ENCODE results near the gene BCL2.

BCL2 gene

DNA sequence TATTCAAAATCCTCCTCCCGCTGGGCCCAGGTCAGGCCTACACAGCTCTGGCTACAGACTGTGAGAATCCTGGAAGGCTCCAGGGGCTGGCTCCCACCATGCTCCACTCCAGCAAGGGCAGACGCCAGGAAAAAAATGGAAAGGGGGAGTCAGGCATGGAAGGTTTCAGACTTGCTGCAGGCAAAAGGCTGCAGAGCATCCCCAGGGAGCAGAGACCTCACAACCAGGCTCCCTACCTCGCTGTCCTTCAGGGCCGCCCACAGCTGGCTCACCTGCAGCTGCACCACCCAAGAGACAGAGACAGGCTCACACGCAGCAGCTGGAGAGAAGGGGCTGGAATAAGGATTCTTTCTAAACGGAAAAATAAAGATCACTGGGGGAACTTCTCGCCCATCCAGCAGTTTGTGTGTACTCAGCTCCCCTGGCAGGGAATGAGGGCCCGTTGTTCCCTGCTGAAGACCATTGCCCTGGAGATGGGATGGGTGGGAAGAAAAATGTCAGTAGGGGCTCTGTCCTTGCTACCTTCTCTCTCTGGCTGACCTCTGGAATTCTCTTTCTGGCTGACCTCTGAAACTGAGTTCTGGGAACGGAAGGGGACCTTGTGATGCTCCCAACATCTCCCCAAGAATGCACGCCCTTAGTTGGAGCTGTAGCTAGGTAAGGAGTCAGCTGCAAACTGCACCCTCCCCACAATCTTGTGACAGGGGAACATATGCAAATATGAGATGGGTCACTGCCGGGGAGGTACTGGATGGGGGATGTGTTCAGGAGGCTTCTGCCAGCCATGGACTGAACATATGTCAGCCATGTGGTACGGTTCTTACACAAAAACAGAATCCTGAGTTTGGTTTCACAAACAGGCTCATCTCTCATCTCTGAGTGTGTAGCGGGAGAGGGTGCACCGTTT lies 34.5 kb downstream of the BCL2 start:
- no peak for DNase-seq

DNA sequence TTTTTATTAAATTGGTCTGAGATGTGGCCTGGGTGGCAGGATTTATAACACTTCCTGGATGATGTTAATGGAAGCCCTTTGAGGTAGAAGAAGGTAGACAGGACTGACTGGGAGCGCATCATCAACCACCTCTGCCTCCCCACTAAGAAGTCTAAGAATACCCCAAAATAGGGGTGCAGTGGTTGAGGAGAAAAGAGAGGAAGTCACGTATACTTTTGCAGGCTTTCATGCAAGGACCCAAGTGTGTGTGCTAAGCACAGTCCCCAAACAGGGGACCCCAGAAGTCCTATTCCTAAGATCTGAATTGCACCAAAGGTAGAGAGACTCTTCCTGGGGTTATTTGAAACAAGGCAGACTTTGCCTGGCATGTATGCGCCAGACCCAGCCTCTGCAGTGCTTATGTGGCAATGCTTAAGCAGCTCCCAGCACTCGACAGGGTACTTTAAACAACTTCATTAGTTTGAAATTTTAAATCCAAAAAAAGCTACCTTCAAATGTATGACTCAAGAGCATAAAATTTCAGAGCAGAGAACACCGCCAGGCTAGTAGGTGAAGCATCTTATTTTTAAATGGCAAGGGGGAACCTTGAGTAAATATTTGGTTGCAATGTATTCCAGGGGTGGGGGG lies 35.3 kb downstream of the BCL2 start:
- DNase-seq: no peak

DNA sequence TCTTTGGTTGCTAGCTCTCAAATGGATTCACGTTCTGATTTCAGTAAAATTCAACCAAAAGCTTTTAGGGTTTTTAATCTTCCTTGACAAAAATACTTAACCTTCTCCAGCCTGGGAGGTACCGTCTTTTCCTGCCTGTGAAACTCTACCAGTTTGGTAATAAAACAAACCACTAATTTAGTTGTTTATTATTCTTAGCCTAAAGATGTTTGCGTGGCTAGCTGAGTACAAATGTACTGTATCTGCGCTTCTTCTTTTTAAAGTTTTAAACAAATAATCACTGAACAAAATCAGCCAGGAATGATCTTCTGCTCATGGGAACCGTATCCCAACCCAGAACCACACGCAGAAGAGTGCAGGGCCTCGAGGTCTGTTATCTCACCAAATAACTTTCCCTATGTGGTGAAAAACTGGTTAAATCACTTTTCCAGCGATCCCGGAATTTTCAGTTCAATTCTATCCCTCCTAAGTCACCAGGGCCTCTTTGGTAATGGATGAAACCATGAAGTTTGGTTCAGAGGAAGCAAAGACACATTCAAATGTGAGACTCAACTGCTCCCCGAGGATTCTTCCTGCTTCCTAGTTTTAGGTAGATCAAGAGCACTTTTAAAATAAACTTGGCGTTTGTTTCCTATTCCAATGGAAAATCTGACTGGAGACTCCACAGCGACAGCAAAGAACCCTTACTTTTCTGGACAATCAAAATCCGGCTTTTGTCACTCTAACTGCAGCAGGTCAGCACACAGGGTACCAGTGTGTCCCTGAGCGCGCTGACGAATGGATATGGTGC lies 36.1 kb downstream of the BCL2 start:
- no peak for DNase-seq

DNA sequence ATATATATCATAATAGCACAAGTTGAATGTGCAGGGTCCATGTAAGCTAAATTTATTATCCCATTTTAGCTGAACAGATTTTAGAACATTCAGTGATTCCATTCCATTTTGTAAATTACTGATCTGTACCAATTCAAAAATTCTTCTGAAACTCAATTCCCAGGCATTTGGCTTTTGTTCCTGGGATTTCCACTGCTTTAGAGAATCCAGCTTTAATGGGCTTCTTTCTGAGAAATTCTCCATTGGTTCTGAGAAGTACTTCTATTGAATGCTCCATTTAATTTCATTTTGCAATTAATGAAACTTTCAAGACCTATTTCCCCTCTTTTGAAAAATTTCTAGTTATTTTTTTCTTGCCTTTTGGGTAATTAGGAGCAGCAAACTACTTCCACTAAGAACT lies 36.8 kb downstream of the BCL2 start:
- no peak for DNase-seq

DNA sequence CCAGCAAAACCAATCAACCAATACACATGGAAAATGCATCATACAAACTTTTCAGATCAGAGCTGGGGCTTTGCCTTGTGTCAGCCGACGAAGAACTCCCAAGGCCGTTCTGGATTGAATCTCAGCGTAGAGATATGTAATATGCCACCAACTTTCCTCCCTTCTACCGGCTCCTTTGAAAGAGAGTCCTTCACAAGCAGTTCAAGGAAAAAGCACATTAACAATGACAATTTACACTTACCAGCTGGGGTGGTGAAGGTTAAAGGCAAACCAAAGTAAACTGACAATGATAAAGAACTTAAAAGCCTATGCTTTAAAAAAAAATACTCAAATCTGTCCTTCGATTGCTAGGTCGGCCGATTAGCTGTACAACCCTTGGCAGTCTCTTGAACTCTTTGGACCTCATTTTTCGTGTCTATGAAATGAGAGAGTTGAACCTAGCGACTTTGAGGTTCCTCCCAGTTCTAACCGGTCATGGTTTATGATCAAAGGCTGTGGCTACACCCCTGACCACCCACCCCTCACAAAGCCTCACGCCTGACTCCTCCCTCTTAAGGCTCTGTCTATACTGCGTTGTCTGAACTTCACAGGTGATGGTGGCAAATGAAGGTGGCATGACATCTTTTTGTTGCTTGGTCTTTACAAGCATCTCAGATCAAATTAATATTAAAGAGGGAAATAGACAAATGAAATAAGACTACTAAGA lies 46.2 kb downstream of the BCL2 start:
- DNase-seq: no peak

DNA sequence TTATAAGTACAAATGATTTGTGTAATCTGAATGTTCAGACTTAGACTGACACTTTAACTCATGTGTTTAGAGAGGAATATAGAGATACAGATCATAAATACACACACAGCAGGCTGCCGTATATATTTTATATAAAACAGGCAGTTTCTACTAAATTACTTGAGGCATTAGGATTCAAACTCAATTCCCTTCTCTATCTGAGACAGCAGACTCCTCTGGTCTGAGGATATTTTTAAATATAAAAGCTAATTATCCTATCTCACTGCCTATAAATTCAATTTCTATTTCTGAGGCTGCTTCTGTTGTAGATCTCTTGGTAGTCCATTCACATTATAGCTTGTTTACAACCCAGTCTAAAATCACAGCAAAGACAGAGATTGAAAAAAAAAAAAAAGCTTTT lies 46.9 kb downstream of the BCL2 start:
- no peak for DNase-seq

DNA sequence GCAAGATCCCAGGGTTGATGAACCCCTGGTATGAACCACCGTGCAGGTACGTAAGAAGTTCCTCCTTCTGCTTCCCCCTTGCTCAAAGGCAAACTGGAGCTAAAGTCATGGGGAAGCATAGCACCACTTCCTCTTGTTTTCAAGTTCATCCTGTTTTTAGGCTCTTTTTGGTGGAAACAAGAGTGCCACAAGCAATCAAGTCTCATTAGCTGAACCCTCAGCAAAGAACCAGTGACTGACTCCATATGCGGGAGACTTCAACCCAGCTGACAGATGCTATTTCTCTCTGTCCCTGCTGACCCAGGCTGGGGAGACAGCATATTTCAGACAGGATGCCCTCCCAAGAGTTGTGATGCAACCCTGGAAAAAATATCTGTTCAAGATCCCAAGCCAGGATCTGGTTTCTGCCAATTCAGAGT lies 47.7 kb downstream of the BCL2 start:
- peak; percentile 64 for DNase-seq

DNA sequence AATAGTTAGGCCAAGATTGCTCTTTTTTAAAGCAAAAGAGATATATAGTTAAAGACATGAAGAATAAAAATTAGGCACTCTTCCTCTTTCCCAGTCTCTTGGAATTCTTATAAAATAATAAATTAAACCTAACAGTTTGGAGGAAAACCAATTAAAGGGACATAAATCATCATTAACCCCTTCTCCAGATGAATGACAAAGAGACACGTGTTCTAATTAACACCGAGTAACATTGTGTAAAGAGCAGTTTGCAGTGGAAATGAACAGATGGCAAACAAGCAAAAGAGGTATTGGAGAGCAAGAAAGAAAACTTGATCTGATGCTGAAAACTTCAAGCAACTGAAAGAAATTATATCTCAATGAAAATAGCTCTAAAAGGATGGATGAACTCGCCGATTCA lies 48.4 kb downstream of the BCL2 start:
- DNase-seq: no peak

DNA sequence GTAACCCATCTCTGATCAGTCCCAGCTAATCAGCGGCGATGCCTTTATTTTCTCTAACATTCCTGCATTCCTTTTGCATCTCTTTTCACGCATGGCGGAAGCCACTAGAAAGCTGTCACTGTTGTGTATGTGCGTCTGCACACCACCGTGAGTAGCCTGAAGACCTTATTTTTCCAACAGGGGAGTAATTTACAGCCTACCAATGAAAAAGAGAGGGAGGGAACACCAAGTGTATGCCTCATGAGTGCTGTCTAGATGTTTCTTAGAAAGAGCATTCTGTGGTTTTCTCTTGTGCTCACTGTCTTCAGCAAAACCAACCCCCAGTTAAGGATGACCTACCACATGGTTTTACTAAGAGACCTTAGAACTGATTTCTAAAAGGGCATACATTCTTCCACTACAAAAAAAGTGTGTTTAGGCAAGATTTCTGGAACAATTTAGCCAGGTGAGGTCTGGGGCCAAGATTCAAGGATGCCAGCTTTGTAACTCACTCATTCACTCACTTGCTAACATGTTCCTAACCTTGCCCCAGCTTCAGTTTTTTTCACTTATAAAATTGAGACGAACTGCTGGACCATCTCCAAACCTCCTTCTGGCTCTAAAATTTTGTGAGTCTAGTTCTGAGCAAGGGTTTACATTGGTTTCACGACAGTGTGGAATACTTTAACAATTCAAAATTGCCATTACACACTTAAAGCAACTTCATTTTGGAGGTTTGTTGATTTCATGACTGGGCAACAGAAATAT lies 51.4 kb downstream of the BCL2 start:
- no peak for DNase-seq

DNA sequence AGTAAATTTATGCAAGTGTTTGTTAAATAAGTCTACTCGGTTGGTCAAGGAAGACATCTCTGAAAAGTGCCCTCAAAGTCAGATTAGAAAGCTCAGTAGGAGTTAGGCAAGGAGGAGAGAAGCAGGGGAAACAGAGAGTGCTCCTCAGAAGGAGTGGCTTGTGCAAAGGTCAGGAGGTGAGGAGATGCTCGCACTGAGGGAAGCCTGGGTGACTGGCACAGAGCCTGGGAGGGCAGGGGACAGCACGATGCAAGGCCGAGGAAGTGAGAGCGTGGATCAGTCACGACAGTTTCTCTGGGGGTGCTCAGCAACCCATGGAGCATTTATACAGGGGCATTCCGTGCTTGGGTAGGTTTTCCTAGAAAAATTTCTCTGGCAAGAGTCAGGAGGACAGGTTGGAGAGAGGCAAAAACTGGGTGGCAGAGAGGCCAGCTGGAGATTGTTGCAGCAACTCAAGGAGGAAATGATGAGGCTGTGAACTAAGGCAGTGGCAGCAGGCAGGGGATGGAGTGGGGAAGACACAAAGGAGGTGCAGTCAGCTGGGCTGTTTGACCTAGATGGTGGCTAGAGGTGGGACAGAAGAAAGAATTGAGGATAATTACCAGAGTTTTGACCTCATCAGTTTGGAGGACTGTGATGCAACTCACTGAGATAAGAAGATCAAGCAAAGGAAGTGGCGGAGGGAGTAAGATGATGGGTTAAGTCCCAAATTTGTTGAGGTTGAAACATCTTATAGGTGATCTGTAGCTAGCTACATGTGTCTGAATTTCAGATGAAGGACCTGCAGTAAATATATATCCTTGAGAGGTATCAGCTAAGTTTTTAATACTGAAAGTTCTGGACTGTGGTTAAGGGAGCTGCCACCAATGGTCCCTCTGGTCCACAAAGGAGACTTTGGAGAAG lies 52.4 kb downstream of the BCL2 start:
- DNase-seq: peak; percentile 30

DNA sequence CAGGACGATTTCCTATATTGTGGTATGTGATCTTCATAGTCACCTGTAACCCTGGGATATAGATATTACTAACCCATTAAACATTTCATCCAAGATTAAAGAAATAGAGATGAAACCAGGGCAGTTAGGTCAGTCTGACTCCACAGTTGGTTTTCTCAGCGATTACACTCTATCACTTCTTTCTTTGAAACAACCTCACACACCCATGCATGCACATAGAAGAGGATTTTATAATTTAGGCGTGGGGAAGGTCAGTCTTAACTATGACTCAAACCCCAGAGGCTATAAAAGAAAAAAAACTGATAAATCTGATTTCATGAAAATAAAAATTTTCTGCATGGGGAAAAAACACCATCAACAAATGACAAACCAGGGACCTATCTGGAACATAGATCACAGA lies 54.2 kb downstream of the BCL2 start:
- DNase-seq: no peak

DNA sequence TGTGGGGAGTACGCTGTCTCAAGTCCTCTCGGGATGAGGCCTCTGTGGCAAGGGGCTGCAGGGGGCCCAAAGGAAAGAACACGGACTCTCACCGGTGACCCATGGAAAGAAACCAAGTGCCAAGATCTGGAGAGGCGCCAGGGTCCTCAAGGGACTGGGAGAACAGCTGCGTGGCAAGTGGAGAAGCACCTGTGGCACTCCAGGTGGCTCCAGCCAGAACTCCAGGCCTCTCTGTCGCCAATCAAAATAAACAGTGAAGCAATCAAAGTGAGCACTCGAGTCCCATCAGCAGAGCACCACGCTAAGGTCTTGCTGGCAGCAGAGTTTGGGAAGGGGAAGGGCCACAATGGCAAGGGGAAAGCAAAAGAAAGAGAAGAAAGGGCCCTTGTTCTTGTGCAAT lies 54.7 kb downstream of the BCL2 start:
- no peak for DNase-seq

DNA sequence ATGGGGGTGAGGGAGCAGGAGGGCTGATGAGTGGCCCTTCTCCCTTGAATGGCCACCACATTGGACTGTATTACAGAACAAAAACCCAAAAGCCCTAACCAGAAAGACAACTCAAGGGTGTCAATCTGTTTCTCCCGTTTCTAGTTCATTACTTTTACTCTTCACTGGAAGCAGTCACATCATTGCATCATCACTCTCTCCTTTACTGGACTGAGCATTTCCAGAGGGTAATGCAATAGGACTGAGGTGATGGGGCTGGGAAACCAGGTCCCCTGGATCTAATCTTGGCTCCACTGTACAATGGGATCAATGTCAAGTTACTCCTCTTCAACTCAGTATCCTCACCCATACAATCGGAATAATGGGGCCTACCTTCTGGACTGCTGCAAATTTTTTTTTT lies 56.1 kb downstream of the BCL2 start:
- no peak for DNase-seq

DNA sequence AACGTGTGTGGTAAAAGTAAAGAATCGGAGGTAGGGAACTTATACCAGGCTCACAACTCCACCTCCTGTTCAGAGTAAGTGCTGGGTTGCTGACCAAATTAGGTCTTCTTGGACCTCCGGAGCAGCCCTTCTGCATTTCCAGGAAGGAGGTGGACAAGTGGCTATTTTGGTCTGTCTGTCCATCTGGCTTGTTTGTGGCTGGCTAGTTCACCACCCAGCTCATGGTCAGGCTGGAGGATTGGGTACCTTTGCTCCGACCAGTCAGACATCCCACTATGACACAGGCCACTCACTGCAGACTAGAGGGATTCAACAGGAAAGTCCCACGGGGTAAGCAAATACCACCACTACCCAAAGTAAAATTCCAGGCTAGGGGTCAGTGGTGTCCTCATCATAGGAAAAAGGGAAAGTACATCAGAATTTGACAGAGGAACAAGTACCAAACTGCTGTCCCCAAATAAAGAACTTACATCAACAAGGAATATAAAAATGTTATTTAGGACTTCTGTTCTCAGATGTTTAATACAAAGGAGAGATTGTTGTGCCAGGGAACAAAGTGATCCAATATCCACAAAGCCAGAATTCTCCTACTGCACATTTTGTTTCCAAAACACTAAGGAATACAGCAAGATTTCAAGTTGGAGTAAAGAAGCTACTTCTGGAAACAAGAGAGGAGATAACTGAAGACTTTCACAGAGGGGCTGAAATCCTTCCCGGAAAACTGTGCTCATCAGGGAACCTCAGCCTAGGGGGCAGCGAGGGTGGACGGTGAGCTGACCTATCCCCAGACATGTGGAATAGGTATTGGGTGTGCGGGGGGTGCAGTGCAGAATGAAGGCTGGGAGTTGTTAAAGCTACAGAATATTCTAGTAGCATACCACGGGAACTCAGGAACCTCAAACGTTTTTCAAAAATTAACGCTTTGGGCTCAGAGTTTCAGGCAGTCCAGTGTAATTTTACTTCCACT lies 56.9 kb downstream of the BCL2 start:
- DNase-seq: no peak

DNA sequence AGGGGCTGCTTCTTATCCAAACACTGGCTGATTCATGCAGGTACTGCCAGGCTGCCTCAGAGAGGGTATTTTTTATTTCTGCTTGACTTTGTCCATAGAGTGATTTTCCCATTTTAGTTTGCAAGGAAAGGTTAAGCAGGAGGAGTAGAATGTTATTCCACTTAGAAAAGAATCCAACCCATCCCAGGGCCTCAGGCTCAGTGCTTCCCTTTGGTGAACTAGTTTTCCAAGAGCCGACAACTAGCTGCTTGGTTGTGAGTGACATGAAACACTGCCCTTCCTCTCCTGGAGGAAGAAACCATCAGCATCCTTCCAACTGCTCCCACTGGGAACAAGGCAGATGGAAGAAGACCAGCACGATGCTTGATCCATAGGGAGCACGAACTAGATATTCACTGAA lies 58.5 kb downstream of the BCL2 start:
- DNase-seq: no peak

DNA sequence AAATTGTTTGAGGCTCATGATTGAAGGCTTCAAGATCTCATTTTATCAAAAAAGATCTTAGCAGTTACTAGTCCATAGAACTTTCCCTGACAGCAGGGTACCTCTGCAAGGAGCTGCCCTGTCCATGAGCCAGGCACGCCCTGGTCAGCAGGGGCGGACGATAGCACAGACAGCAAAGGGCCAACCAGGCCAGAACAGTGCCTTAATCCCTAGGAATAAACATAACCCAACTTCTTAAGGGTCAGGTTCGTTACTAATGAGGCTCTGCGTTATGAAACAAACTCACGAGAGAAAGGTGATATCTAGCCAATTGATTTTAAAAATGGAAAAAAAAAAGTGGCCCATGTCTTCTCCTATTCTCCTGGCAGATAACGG lies 59.2 kb downstream of the BCL2 start:
- no peak for DNase-seq

DNA sequence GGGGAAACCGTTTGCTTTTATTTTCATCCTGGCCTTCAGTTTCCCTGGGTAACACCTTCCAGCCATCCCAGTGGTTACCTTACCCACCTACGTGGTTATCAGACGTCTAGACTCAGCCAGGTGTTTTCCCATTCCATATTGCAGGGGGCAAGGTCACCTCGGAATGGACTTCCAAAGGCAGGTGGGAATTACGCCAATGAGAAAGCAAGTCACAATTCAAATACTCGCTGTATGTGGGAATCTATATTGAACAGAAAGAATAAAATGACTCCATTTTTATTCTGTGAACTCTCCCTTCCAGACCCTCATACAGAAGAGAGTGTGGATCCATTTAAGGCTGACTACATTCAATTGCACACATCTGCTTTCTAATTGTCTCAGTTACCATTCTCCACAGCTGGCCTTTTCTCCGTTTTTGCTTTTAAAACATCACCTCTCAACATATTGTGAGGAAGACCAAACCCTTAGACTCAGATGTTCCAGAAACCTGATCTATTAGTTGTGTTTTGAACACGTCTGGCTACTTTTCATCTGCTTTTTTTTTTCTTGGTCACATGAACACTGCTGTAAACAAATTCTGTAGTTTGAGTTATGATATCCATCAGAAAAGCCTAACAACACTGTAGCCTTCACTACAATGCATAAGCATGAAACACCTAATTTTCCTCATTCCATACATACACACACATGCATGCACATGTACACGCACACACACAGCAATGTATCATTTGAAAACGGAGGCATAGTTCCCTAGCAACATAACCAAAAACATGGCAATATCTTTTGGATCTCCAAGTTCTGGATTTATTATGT lies 59.8 kb downstream of the BCL2 start:
- DNase-seq: no peak

DNA sequence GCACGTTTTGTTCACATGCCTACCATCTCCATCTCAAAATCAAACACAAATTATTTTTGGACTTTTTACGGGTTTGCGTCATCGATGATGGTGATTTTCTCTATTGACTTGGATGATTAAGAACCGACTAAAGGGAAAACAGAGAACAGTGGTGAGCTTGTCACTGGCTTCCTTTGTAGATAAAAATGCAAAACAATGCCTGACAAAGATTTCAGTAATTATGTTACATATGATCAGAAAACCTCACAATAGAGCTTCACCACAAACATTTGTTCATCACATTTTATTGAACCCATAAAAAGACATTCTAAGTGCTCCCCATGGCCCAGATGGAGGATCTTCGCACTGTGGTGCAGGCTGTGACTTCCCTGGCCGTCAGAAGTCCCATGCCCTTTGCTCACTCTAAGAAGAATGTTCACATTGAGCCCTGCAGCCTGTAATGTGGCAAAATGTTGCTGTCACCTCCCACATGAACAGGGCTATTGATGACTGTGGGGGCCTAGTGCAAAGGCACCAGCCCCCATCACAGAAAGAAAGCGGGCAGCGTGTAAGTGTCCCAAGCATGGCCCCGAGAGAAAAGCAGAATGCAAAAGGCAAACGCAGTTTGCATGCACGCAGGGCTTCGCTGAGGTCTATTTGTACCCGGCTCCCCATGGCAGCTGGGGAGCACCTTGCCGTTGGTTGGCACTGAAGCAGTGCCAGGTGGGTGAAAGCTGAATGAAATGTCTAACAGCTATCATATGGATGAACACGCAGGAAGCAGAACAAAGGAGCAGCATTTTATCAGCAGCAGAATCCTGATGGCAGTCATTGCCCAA lies 60.6 kb downstream of the BCL2 start:
- DNase-seq: no peak

Measured in MV-4-11 (cell line).